GM12878 (cell line): Measurements from ENCODE around the gene PTMA. TPM values are rescaled to one million over a fixed set of nuclear protein-coding genes. Genes with fewer than 3 reads are reported as not detected.

Source experiments
- ATF7 ChIP-seq: fragments of 450-650 bp; IDR thresholded peaks from 2 replicates; pipeline ENCODE4 v1.6.1; 2016; ENCODE audit warnings: low read depth, mild to moderate bottlenecking
- BCL11A ChIP-seq: IDR thresholded peaks from 2 replicates; pipeline ENCODE4 v1.6.1; 2011; ENCODE audit warnings: low read depth, low read length
- EED ChIP-seq: sonication (generic); IDR thresholded peaks from 2 replicates; pipeline ENCODE4 v1.6.1; 2016; ENCODE audit warnings: antibody characterized with exemption, low read depth
- EZH2 ChIP-seq: IDR thresholded peaks from 2 replicates; pipeline ENCODE4 v1.6.1; 2012; ENCODE audit warnings: low read depth, mild to moderate bottlenecking, control low read depth, inconsistent platforms, low read length, borderline replicate concordance; ENCODE audit not compliant: control insufficient read depth
- NBN ChIP-seq: fragments of 450-650 bp; IDR thresholded peaks from 2 replicates; pipeline ENCODE4 v1.6.1; 2016
- NR2C1 ChIP-seq: fragments of 450-650 bp; IDR thresholded peaks from 2 replicates; pipeline ENCODE4 v1.6.1; 2017; ENCODE audit warnings: antibody characterized with exemption, mild to moderate bottlenecking, moderate library complexity
- POU2F2 ChIP-seq: IDR thresholded peaks from 3 replicates; pipeline ENCODE4 v1.6.1; 2011; ENCODE audit warnings: low read depth, mild to moderate bottlenecking, low read length, borderline replicate concordance
- RAD51 ChIP-seq: fragments of 450-650 bp; IDR thresholded peaks from 2 replicates; pipeline ENCODE4 v1.6.1; 2016; ENCODE audit warnings: moderate library complexity, mild to moderate bottlenecking, inconsistent platforms
- SMAD1 ChIP-seq: fragments of 450-650 bp; IDR thresholded peaks from 2 replicates; pipeline ENCODE4 v1.6.1; 2018; ENCODE audit warnings: mild to moderate bottlenecking, low read depth; ENCODE audit not compliant: partially characterized antibody
- SUPT20H ChIP-seq: IDR thresholded peaks from 2 replicates; pipeline ENCODE4 v1.6.1; 2011; ENCODE audit warnings: low read depth, mild to moderate bottlenecking, low read length, moderate library complexity, borderline replicate concordance; ENCODE audit not compliant: control insufficient read depth
- polyA plus RNA-seq, 11 experiments: library from polyadenylated mRNA; depleted of rRNA in 4 of 11; unstranded in 6 of 11; stranded (reverse) in 5 of 11; fragments of >200 nt; fragmentation: Nextera tagmentation in 4 of 11; fragmentation: Illumina TruSeq in 1 of 11; extraction: Ambion mirVana in 4 of 11; extraction: Trizol in 1 of 11; gene quantifications; 1 replicate in 1 of 11; 2 replicates in 10 of 11; pipeline versions ENCODE4 v1.2.1 to v1.2.3, GENCODE V29; 2011 to 2016; ENCODE audit warnings: inconsistent platforms in 2 of 11, missing spikeins in 2 of 11, low read depth in 1 of 11
- total RNA-seq, 4 experiments: library from RNA; depleted of rRNA in 3 of 4; stranded (reverse); fragments of >200 nt in 3 of 4; fragmentation: Illumina TruSeq in 1 of 4; extraction: Trizol in 1 of 4; gene quantifications; 2 replicates each; pipeline versions ENCODE4 v1.2.1 to v1.2.3, GENCODE V29; 2013 to 2021
- TF ChIP-seq, protein P1 (sequence below): IDR thresholded peaks from 2 replicates; pipeline ENCODE4 v1.6.1; 2012; ENCODE audit warnings: mild to moderate bottlenecking, low read depth, low read length
- TF ChIP-seq, protein P2 (sequence below): fragments of 150-350 bp; IDR thresholded peaks from 2 replicates; pipeline ENCODE4 v1.6.1; 2016; ENCODE audit warnings: low read depth, low read length
- TF ChIP-seq, protein P3 (sequence below): fragments of 450-650 bp; IDR thresholded peaks from 2 replicates; pipeline ENCODE4 v1.6.1; 2017; ENCODE audit warnings: low read depth, mild to moderate bottlenecking, moderate library complexity
- TF ChIP-seq, protein P4 (sequence below): IDR thresholded peaks from 2 replicates; pipeline ENCODE4 v1.6.1; 2011; ENCODE audit warnings: low read depth, low read length, improper control_type of control experiment, borderline replicate concordance
- TF ChIP-seq, protein P5 (sequence below): fragments of 450-650 bp; IDR thresholded peaks from 2 replicates; pipeline ENCODE4 v1.6.1; 2017; ENCODE audit warnings: mild to moderate bottlenecking, moderate library complexity

The PTMA gene
- total and polyA plus RNA-seq, 10 of the 15 experiments (the other 5 are each of a cell fraction or from before 2014, with no cell fraction given), result 1,144 to 5,018 (median 3,464) TPM

DNA sequence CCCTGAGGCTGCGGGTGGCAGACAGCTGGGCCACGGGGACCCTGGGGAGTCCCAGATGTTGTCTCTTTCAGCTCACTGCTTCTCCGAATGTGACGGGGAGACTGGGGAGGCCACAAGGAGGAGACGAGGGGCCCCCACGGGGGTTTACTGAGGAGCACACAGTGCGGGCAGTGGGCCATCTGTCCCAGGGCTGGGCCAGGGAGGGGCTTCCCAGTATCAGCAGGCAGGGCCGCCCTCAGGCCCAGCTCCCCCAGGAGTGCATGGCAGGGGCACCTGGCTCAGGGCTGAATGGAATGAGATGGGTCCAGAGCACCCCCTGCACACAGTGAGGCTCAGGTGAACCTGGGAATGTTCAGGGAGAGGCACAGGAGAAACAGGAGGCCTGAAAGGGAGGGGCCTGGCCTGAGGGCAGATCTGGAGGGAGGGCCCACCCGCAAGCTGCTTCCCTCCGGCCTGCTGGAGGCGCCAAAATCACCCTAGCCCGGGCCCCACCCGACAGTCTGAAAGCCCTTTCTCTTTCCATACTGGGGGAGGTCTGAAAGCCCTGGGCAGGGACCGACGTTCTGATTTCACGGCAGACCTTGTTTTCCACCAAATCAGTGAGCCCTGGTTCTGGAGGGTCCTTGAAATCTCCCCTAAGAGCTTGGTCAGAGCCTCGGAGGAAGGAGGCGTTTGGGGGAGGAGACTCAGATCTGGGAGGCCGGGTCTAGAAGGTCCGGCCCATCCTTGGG, 35.5 kb upstream of the PTMA start (continued):
- TF ChIP-seq, protein P1, sequence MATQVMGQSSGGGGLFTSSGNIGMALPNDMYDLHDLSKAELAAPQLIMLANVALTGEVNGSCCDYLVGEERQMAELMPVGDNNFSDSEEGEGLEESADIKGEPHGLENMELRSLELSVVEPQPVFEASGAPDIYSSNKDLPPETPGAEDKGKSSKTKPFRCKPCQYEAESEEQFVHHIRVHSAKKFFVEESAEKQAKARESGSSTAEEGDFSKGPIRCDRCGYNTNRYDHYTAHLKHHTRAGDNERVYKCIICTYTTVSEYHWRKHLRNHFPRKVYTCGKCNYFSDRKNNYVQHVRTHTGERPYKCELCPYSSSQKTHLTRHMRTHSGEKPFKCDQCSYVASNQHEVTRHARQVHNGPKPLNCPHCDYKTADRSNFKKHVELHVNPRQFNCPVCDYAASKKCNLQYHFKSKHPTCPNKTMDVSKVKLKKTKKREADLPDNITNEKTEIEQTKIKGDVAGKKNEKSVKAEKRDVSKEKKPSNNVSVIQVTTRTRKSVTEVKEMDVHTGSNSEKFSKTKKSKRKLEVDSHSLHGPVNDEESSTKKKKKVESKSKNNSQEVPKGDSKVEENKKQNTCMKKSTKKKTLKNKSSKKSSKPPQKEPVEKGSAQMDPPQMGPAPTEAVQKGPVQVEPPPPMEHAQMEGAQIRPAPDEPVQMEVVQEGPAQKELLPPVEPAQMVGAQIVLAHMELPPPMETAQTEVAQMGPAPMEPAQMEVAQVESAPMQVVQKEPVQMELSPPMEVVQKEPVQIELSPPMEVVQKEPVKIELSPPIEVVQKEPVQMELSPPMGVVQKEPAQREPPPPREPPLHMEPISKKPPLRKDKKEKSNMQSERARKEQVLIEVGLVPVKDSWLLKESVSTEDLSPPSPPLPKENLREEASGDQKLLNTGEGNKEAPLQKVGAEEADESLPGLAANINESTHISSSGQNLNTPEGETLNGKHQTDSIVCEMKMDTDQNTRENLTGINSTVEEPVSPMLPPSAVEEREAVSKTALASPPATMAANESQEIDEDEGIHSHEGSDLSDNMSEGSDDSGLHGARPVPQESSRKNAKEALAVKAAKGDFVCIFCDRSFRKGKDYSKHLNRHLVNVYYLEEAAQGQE, result no peak
- no peak for TF ChIP-seq NR2C1
- TF ChIP-seq, protein P2, sequence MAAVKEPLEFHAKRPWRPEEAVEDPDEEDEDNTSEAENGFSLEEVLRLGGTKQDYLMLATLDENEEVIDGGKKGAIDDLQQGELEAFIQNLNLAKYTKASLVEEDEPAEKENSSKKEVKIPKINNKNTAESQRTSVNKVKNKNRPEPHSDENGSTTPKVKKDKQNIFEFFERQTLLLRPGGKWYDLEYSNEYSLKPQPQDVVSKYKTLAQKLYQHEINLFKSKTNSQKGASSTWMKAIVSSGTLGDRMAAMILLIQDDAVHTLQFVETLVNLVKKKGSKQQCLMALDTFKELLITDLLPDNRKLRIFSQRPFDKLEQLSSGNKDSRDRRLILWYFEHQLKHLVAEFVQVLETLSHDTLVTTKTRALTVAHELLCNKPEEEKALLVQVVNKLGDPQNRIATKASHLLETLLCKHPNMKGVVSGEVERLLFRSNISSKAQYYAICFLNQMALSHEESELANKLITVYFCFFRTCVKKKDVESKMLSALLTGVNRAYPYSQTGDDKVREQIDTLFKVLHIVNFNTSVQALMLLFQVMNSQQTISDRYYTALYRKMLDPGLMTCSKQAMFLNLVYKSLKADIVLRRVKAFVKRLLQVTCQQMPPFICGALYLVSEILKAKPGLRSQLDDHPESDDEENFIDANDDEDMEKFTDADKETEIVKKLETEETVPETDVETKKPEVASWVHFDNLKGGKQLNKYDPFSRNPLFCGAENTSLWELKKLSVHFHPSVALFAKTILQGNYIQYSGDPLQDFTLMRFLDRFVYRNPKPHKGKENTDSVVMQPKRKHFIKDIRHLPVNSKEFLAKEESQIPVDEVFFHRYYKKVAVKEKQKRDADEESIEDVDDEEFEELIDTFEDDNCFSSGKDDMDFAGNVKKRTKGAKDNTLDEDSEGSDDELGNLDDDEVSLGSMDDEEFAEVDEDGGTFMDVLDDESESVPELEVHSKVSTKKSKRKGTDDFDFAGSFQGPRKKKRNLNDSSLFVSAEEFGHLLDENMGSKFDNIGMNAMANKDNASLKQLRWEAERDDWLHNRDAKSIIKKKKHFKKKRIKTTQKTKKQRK, result no peak
- TF ChIP-seq RAD51, result no peak
- TF ChIP-seq BCL11A, result peak; percentile 77
- peak; percentile 93 for TF ChIP-seq NBN
- peak; percentile 67; the same call in 2 of the 3 replicates for TF ChIP-seq POU2F2
- TF ChIP-seq, protein P3, sequence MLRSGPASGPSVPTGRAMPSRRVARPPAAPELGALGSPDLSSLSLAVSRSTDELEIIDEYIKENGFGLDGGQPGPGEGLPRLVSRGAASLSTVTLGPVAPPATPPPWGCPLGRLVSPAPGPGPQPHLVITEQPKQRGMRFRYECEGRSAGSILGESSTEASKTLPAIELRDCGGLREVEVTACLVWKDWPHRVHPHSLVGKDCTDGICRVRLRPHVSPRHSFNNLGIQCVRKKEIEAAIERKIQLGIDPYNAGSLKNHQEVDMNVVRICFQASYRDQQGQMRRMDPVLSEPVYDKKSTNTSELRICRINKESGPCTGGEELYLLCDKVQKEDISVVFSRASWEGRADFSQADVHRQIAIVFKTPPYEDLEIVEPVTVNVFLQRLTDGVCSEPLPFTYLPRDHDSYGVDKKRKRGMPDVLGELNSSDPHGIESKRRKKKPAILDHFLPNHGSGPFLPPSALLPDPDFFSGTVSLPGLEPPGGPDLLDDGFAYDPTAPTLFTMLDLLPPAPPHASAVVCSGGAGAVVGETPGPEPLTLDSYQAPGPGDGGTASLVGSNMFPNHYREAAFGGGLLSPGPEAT, result peak; percentile 94
- TF ChIP-seq, protein P4, sequence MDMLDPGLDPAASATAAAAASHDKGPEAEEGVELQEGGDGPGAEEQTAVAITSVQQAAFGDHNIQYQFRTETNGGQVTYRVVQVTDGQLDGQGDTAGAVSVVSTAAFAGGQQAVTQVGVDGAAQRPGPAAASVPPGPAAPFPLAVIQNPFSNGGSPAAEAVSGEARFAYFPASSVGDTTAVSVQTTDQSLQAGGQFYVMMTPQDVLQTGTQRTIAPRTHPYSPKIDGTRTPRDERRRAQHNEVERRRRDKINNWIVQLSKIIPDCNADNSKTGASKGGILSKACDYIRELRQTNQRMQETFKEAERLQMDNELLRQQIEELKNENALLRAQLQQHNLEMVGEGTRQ, result no peak; the same call in 1 of the 2 replicates
- TF ChIP-seq, protein P5, sequence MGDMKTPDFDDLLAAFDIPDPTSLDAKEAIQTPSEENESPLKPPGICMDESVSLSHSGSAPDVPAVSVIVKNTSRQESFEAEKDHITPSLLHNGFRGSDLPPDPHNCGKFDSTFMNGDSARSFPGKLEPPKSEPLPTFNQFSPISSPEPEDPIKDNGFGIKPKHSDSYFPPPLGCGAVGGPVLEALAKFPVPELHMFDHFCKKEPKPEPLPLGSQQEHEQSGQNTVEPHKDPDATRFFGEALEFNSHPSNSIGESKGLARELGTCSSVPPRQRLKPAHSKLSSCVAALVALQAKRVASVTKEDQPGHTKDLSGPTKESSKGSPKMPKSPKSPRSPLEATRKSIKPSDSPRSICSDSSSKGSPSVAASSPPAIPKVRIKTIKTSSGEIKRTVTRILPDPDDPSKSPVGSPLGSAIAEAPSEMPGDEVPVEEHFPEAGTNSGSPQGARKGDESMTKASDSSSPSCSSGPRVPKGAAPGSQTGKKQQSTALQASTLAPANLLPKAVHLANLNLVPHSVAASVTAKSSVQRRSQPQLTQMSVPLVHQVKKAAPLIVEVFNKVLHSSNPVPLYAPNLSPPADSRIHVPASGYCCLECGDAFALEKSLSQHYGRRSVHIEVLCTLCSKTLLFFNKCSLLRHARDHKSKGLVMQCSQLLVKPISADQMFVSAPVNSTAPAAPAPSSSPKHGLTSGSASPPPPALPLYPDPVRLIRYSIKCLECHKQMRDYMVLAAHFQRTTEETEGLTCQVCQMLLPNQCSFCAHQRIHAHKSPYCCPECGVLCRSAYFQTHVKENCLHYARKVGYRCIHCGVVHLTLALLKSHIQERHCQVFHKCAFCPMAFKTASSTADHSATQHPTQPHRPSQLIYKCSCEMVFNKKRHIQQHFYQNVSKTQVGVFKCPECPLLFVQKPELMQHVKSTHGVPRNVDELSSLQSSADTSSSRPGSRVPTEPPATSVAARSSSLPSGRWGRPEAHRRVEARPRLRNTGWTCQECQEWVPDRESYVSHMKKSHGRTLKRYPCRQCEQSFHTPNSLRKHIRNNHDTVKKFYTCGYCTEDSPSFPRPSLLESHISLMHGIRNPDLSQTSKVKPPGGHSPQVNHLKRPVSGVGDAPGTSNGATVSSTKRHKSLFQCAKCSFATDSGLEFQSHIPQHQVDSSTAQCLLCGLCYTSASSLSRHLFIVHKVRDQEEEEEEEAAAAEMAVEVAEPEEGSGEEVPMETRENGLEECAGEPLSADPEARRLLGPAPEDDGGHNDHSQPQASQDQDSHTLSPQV, result no peak; the same call in 1 of the 2 replicates
- peak; percentile 27 for TF ChIP-seq SMAD1
- 0 out of 2 replicates have a peak, but pooled peaks have one; percentile 51 for TF ChIP-seq ATF7
- peak; percentile 88 for TF ChIP-seq EED
- no peak for TF ChIP-seq SUPT20H
- TF ChIP-seq EZH2, result no peak
